Kidney glomerular epithelial cell (primary cell): ENCODE measurements around the gene DEUP1.

Experiments
- DNase-seq: peaks from one replicate; lab custom pipeline; 2025; lab: John Stamatoyannopoulos, UW

DEUP1 gene

DNA sequence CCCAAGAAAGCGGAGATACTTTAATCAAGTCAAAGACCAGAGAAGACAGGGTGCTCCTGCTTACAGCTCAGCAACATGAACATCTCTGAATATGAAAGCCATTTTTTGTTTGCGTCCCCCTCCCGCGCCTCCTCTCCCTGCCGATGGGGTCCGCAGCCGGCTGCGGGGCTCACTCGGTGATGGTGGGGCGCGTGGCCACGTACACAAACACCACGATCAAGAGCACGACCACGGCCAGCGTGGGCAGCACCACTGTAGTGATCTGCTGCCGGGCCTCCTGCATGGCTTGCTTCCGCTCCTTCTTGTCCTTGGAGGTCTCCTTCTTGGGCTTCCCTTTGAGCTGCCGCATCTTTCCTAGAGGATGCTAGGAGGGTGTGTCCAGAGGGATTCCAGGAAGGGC lies 148.3 kb downstream of the DEUP1 start:
- DNase-seq, result no peak

DNA sequence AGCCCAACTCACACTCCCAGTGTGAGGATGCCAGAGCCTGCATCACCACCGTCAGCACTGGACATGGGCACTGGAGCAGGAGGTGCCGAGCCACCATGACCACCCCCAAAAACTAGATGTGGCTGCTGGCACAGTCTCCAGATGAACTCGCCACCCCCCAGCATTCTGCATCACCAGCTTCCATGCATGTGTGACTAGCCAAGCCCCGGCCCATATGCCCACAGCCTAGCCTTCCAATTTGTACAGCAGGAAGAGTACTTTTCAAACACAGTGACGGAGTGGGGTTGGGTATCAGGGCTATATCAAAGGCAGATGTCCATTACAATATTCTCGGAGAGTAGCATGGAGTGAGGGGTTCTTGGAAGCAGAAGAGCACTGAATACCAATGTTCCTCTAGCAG lies 149.7 kb downstream of the DEUP1 start:
- DNase-seq, result no peak

DNA sequence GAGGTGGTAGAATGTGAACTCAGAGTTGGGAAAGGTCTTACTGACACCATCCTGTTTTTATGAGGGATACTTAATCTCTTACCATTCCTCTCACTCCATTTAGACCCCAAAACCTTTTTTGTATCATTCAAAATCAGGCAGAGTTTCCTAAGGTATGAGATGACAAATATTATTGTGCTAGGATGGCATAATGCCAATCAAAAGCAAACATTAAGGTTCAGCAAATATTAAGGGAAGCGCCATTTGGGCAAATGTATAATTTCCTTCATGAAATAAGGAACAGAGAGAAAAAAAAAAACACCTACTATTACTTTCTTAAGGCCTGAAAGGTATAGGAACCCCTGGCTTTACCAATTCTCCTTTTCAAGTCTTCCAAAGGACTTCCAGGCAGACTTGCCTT lies 150.2 kb downstream of the DEUP1 start:
- no peak for DNase-seq

GRCh38 chr11:93481279-93481678 lies 150.7 kb downstream of the DEUP1 start:
- no peak for DNase-seq

GRCh38 chr11:93481696-93482095 lies 151.2 kb downstream of the DEUP1 start:
- DNase-seq, result no peak

GRCh38 chr11:93482556-93482955 lies 152.0 kb downstream of the DEUP1 start:
- no peak for DNase-seq

- no peak for DNase-seq
Measured at GRCh38 chr11:93484716-93485115, 154.2 kb downstream of the DEUP1 start.

- no peak for DNase-seq
Measured at GRCh38 chr11:93485983-93486382, 155.4 kb downstream of the DEUP1 start.

DNA sequence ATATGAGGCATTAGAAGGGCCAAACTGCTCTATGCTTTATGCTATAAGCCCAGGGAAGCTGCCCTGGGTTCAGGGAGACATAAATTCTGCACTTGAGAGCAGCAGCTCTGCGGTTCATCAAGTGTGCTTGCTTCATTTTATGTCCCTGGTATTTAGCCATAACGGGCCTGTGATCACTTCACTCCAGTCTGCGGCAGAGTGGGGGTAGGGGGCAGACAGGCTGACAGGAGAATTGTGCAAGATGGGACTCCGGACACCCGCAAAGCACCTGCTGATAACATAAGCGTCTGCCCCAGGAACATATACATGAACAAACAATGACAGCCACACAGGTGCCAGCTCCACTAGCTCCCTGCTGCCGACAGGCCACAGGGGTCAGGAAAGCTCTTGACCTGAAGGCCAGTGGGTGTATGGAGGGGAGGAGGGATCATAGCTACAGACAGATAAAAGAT lies 156.5 kb downstream of the DEUP1 start:
- no peak for DNase-seq
